K562 (cell line): Measurements from ENCODE around the gene NAGS. TPM values are rescaled to one million over a fixed set of nuclear protein-coding genes. Genes with fewer than 3 reads are reported as not detected.

Experiments used
- E2F4 ChIP-seq: sonication (generic); formaldehyde crosslinking; IDR thresholded peaks from 2 replicates; pipeline ENCODE4 v1.8.0; 2022; ENCODE audit warnings: mild to moderate bottlenecking, low read depth, missing genetic modification reagents
- ETV6 ChIP-seq, 3 experiments: fragments of 150-350 bp in 1 of 3; sonication (generic) in 1 of 3; formaldehyde crosslinking in 1 of 3; IDR thresholded peaks; 2 replicates each; pipeline versions ENCODE4 v1.6.1 to v1.8.0; 2014 to 2022; ENCODE audit warnings: borderline replicate concordance in 2 of 3, low read depth in 2 of 3, antibody characterized with exemption in 1 of 3, low read length in 1 of 3, mild to moderate bottlenecking in 1 of 3, missing genetic modification reagents in 1 of 3
- FOXJ3 ChIP-seq: sonication (generic); formaldehyde crosslinking; IDR thresholded peaks from 2 replicates; pipeline ENCODE4 v1.4.0; 2020; ENCODE audit warnings: mild to moderate bottlenecking, missing genetic modification reagents
- FOXP4 ChIP-seq: sonication (generic); formaldehyde crosslinking; IDR thresholded peaks from 2 replicates; pipeline ENCODE4 v1.8.0; 2022; ENCODE audit warnings: mild to moderate bottlenecking, missing genetic modification reagents, borderline replicate concordance
- GTF2F1 ChIP-seq: IDR thresholded peaks from 2 replicates; pipeline ENCODE4 v1.6.1; 2011; ENCODE audit warnings: low read depth, low read length, improper control_type of control experiment
- NCOA2 ChIP-seq, 2 experiments: fragments of 450-650 bp; IDR thresholded peaks; 2 replicates each; pipeline ENCODE4 v1.6.1; 2018; ENCODE audit warnings: mild to moderate bottlenecking in 2 of 2, moderate library complexity in 1 of 2; ENCODE audit not compliant: partially characterized antibody in 2 of 2
- NR3C1 ChIP-seq: sonication (generic); formaldehyde crosslinking; IDR thresholded peaks from 2 replicates; pipeline ENCODE4 v1.8.1; 2022; ENCODE audit warnings: missing genetic modification reagents
- SAFB ChIP-seq: fragments of 200-400 bp; formaldehyde crosslinking; IDR thresholded peaks from 2 replicates; pipeline ENCODE4 v1.6.1; 2017; ENCODE audit warnings: low read depth, low read length, borderline replicate concordance
- TRIM25 ChIP-seq: fragments of 450-650 bp; IDR thresholded peaks from 2 replicates; pipeline ENCODE4 v1.7.0; 2016; ENCODE audit warnings: borderline replicate concordance
- UBTF ChIP-seq, 2 experiments: IDR thresholded peaks; 2 replicates each; pipeline ENCODE4 v1.6.1; 2012; ENCODE audit warnings: improper control_type of control experiment in 2 of 2, low read depth in 2 of 2, low read length in 2 of 2, borderline replicate concordance in 1 of 2
- YY1 ChIP-seq, 3 experiments: IDR thresholded peaks; 2 replicates each; pipeline ENCODE4 v1.6.1; 2011; ENCODE audit warnings: low read length in 2 of 3, mild to moderate bottlenecking in 2 of 3, moderate library complexity in 2 of 3, borderline replicate concordance in 1 of 3, control low read depth in 1 of 3, low read depth in 1 of 3; ENCODE audit not compliant: insufficient read depth in 3 of 3, insufficient replicate concordance in 2 of 3, control insufficient read depth in 1 of 3, insufficient read length in 1 of 3; ENCODE audit errors: extremely low read depth in 1 of 3
- ZBTB9 ChIP-seq: fragments of 450-650 bp; formaldehyde crosslinking; IDR thresholded peaks from 2 replicates; pipeline ENCODE4 v1.4.0; 2020; ENCODE audit warnings: mild to moderate bottlenecking, moderate library complexity
- ZNF41 ChIP-seq: fragments of 250-450 bp; sonication (Bioruptor Pico); conservative IDR thresholded peaks from 2 replicates; pipeline ENCODE4 v1.4.0; 2020; ENCODE audit warnings: mild to moderate bottlenecking
- ZNF766 ChIP-seq: fragments of 200-800 bp; sonication (Bioruptor generic); conservative IDR thresholded peaks from 2 replicates; pipeline ENCODE4 v1.6.1; 2016; ENCODE audit warnings: missing genetic modification characterization, missing compliant biosample characterization
- polyA plus RNA-seq, 8 experiments: library from polyadenylated mRNA; depleted of rRNA in 4 of 8; stranded (reverse) in 5 of 8; unstranded in 3 of 8; fragments of >200 nt; fragmentation: Nextera tagmentation in 2 of 8; fragmentation: Illumina TruSeq in 1 of 8; extraction: Ambion mirVana in 2 of 8; extraction: Trizol in 1 of 8; gene quantifications; 2 replicates each; pipeline versions ENCODE4 v1.2.1 to v1.2.3, GENCODE V29; 2011 to 2014; ENCODE audit warnings: inconsistent platforms in 1 of 8, missing spikeins in 1 of 8
- total RNA-seq, 7 experiments: library from RNA; depleted of rRNA in 6 of 7; stranded (reverse); fragments of >200 nt in 6 of 7; fragmentation: Illumina TruSeq in 2 of 7; extraction: Trizol in 2 of 7; gene quantifications; 2 replicates each; pipeline versions ENCODE4 v1.2.1 to v1.2.3, GENCODE V29; 2011 to 2021; ENCODE audit warnings: low replicate concordance in 1 of 7

NAGS gene
- total and polyA plus RNA-seq, 9 of the 15 experiments (the other 6 are each of a cell fraction or from before 2014, with no cell fraction given) = not detected

GRCh38 chr17:43983515-43984411 is 20.7 kb upstream of the NAGS start (continued):
- TF ChIP-seq ZBTB9 (CRISPR knock-in tag) (no peak), UBTF (IDR thresholded peaks at IDR 0.05; ENCODE audit: borderline replicate concordance in 1 of 2, low read depth in 2 of 2, low read length in 2 of 2) (peak; percentile 33 to 88; a peak in 1 of 4 replicates), YY1 (IDR thresholded peaks at IDR 0.05; ENCODE audit: borderline replicate concordance in 1 of 3, control insufficient read depth in 1 of 3, extremely low read depth in 1 of 3, insufficient read depth in 3 of 3, insufficient read length in 1 of 3, insufficient replicate concordance in 2 of 3, low read depth in 1 of 3, low read length in 2 of 3) (no peak), FOXJ3 (CRISPR knock-in tag) (no peak), SAFB (peak; percentile 60; the same call in 1 of the 2 replicates), ETV6 (IDR thresholded peaks at IDR 0.05; ENCODE audit: borderline replicate concordance in 1 of 2, low read depth in 2 of 2, low read length in 1 of 2) (0 out of 4 replicates have a peak, but pooled peaks of 1 of the 2 experiments have one; percentile 43), ETV6 (CRISPR knock-in tag; IDR thresholded peaks at IDR 0.05; ENCODE audit: borderline replicate concordance) (no peak), E2F4 (CRISPR knock-in tag) (no peak), NCOA2 (IDR thresholded peaks at IDR 0.05; ENCODE audit: partially characterized antibody in 2 of 2) (no peak), FOXP4 (CRISPR knock-in tag) (no peak; the same call in 1 of the 2 replicates), ZNF766 (CRISPR knock-in tag) (no peak), NR3C1 (CRISPR knock-in tag) (no peak), ZNF41 (CRISPR knock-in tag) (no peak), TRIM25 (no peak), GTF2F1 (no peak)
